GM04504 (cell line): ENCODE measurements around the gene KAT2B.
A peak's percentile ranks its signal among the peaks of the same experiment; 100 is the strongest.
"Not testable (repeated sequence)": the region's sequence is repeated elsewhere in the genome, so short reads cannot be mapped to it uniquely, and the experiment has no call there.

Experiments used
- DNase-seq: peaks from one replicate; pipeline ENCODE4 v3.0.0-alpha.2; 2012; ENCODE audit warnings: low read depth

Gene KAT2B

DNA sequence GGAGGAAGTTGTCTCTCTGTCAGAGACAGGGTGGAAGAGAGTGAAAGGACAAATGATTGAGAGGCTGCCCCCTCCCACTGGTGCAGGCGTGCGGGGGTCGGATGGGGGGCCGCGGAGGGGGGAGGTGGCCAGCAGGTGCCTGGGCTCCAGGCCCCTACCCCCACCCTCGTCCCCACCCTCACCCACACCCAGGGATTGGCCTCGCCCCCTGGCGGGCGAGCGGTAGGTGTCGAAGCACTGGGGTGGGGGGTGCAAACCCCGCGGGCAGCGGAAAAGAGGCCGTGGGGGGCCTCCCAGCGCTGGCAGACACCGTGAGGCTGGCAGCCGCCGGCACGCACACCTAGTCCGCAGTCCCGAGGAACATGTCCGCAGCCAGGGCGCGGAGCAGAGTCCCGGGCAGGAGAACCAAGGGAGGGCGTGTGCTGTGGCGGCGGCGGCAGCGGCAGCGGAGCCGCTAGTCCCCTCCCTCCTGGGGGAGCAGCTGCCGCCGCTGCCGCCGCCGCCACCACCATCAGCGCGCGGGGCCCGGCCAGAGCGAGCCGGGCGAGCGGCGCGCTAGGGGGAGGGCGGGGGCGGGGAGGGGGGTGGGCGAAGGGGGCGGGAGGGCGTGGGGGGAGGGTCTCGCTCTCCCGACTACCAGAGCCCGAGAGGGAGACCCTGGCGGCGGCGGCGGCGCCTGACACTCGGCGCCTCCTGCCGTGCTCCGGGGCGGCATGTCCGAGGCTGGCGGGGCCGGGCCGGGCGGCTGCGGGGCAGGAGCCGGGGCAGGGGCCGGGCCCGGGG is at the start of gene KAT2B:
Gene KAT2B, plus strand, starts transcription at position 682 of the 783 bp plus-strand sequence. Its CDS starts 32 bp downstream, at position 714.
- no peak for DNase-seq

- no peak for DNase-seq
Measured at GRCh38 chr3:19994796-19995195, 45.5 kb upstream of the KAT2B start.

DNA sequence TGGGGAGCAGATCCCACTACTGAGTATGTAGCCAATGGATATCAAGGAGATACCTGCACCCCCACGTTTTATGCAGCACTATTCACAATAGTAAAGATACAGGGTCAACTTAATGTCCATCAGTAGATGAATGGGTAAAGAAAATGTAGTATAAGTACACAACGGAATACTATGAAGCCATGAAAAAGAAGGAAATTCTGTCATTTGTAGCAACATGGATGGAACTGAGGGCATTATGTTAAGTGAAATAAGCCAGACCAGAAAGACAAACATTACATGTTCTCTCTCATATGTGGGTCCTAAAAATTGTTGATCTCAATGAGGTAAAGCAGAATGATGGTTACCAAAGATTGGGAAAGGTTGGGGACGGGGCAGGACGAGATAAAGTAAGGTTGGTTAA is 42.7 kb upstream of the KAT2B start:
- DNase-seq = no peak

DNA sequence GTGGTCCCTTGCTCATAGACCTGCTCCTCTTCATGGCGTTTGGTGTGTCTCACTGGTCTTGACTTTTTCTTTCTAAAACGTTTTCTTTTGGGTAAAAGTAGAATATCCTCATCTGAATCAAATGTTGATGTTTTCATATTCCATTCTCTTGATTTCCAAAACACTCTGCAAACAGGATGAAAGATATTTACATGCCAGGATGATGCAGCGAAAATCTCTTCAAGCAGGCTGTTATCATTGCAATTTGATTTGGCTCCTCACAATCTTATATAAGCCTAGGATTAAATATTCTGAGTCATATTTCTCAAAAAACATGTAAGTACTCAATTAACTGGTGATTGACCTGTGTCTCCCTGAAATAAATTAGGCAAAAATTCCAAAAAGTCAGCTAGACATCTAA is 38.3 kb upstream of the KAT2B start:
- no peak for DNase-seq

DNA sequence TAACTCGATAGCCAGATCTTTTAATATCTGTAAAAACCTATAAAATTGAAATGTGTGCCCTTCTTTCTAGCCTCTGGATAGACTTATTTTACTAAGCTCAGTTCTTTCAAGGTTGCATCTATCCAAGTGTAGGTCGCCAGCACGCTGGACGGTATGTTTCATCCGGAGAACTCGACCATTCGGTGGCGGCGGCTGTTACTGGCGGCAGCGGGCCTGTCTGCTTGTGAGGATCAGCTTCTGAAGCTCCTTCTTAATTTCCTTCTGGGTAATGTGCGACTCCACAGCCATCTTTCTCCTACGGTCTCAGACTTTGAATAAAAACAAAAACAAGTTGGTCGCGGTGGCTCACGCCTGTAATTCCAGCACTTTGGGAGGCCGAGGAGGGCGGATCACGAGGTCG is 32.3 kb upstream of the KAT2B start:
- no peak for DNase-seq

DNA sequence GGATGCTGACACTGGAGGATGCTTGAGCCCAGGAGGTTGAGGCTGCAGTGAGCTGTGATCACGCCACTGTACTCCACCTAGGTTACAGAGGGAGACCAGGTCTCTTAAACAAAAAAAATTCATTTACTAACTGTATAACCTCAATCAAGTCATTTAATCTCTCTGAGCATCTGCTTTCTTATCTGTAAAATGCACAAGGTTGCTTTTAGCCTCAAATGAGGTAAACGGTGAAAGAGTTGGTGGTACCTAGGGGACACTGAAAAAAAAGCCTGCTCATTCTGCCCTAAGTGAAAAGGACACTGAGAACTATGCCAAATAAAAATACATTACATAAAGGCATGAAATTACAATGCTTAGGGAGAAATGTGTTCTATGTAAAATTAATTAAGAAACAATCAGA is 31.6 kb upstream of the KAT2B start:
- no peak for DNase-seq

DNA sequence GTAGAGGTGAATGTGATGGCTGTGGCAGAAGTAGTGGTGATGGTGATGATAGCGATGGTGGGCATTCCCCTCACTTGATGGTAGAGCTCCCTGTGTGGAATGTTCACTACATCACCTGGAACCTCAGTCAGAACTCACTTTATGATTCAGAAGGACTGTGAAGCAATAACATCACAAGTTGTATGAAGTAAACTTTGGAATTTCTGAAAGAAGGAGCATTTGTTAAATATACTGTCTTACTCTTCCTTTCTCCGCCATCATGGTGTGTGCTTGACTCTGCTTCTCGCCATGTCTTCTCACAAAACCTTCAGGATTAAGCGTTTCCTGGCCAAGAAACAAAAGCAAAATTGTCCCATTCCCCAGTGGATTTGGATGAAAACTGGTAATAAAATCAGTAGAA is 28.1 kb upstream of the KAT2B start, which contains the start of gene PP2D1:
Gene PP2D1, minus strand, starts transcription at position 101 of the 400 bp plus-strand sequence. CDS start 192 bp downstream, outside the sequence.
- no peak for DNase-seq

DNA sequence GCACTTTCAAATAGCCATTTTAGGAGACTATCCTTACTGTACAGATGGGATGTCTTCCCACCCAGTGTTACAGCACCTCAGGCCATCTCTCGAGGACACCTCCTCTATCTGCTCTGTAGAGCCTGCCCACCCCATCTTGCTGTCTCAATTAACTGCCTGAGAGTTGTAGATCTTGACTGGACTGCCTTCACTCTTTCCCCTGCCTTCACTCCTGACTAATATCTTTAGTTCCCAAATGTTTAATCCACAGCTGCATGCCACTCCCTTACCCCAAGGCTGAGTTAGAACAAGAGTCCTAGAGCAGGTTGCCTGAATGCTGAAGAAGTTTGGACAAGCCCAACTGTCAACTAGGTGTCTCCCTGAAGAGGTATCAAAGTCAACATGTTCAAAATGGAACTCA is 26.9 kb upstream of the KAT2B start:
- DNase-seq = no peak

GRCh38 chr3:20015525-20015924 is 24.7 kb upstream of the KAT2B start:
- DNase-seq = no peak

DNA sequence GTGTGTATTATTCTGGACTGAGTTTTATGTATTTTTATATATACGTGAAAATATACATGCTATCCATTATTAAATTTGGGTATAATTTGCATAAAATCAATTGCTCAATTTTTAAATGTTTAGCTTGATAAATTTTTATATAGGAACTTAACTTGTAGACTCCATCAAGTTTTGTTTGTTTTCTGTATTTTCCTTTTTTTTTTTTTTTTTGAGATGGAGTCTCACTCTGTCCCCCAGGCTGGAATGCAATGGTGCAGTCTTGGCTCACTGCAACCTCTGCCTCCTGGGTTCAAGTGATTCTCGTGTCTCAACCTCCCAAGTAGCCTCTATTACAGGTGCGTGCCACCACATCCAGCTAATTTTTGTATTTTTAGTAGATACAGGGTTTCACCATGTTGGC is 24.2 kb upstream of the KAT2B start:
- DNase-seq = not testable (repeated sequence)

DNA sequence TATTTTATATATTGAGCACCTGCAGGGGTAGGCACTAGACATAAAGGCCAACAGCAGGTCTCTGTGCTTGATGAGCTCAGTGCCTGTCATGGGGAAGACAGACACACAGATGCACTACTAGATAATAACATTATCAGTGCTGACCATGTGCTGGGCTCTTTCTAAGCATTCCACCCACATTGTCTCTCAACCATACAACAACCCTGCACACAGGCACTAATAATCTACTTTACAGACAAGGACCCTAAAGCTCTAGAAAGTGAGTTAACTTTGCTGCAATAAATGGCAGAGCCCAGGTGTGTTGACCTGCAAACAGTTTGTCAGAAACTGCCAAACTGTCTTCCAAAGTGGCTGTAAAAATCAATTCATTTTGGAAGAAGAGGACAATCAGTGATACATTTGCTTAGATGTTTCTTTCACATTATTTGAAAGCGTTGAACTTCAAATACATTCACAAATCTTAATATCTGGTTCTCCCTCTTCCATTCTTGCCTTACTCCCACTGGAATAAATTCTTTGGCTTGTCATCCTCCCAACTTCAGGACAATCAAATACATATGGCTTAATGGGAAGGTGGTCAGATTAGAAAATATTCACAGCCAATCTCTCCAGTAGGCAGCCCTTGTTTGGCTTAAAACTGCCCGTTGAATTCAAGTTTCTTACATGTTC is 17.2 kb upstream of the KAT2B start:
- DNase-seq = no peak

DNA sequence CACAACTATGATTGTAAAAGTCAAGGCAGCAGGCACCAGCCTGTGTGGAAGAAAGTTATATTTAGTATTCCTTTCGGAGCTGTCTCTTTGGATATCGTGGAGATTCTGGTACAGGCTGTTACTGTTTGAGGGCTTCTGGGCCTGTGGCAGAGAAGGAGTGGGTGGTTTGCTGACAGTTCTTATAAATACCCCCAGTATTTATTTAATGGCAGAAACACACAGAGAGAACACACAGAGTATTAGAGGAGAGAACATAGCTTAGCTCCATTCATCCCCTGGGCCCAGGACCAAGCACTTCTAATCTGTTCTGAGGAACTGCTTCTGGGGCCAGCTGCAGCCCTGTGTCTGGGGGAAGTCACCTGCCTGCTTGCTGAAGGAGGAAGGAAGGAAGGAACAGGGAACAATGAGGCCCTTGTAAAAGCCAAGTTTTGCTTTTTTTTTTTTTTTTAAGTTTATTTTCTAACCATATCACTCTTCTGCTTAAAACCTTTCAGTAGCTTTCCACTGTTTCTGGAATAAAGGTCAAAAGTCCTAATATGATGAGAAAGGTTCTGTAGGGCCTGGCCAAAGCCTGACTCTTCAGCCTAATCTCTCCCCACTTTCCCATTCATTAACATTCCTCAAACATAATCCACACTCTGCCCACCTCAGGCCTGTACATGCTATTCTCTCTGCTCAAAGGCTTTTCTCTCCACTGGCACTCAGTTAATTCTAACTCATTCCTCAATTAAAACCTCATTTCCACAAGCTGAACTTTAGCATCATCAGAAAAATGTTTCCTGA is 16.4 kb upstream of the KAT2B start:
- no peak for DNase-seq

- DNase-seq = no peak
Measured at GRCh38 chr3:20027136-20027535, 13.1 kb upstream of the KAT2B start.

DNA sequence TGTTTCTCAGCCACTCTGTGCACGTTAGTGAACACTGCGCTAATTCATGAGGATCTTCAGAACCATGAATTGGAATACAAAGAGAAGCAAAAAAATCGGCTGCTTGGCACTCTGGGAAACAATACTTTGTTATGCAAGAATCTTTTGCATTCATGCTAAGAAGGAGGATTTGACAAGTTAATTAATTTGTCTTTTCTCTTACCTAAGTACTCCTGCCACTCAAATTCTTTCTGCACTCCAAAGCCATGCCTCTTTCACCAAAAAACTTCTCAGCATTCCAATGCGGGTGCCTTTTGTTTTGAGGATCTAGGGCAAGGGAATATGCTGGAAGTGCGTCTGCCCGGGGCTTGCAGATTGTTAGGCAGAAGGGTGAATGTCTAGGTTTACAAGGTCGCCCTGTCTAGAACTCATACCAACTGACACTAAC is 11.3 kb upstream of the KAT2B start:
- no peak for DNase-seq

GRCh38 chr3:20031939-20032338 is 8.3 kb upstream of the KAT2B start:
- DNase-seq = not testable (repeated sequence)

DNA sequence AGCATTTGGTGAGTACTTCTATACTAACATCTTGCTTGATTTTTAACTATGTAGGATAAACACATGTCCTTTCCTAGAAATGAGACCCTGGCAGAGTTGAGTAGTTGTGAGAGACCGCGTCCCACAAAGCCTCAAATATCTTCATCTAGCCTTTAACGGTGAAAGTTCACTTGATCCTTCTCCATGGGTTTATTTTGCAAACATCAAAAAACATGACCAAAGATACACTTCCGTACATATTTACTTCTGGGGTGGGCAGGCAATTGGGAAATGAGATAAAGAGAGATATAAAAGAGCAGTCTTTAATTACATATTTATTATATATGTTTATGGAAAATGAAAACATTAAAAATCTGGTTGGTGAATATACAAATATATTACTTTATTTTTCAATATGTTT is 5.2 kb upstream of the KAT2B start:
- no peak for DNase-seq

- no peak for DNase-seq
Measured at GRCh38 chr3:20037255-20037996, 2.8 kb upstream of the KAT2B start.

DNA sequence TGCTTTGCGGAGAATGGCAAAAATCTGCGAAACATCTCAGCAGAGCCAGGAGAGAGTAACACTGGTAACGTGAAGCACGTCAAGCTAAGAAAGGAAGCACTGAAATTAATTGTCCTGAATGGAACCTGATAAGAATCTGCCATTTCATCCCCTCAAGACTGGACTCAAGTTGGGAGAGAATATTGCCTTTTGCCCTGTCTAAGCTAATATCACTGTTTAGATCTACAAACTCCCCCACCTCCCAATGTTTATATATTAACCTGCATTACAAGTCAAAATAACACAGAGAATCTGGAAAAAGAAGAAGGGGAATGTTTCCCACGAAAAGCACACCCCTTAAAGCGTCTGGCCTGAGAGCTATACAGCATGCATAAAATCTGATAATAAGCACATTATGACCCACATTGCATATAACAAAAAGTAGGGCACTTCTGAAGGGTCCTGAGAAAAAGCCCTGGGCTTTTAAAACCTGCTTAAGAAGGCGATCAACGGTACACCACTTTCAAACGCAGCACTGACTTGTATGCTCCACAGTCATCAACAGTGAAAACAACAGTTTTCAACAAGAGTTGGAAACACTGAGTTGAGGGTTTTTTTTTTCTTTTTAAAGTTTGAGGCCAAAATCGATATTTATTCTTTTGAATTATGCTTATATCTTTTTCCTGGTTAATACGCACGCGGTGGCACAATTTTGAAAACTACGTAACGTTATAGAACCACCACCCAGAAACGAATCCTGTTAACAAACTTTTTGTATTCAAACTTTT is 1.4 kb upstream of the KAT2B start:
- no peak for DNase-seq

DNA sequence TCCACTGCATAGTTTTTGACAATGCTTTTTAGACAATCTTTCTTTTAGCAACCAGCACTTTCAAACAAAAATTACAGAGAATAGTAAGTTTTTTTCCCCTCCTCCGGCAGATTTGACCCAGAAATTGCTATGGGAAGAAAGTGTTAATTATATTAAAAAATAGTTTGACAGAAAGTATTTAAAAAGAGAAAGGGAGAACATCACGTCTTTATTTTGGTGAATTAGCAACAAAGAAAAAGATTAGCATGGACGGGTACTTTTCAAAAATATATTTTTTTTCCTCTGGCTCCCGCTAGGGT is 831 bp upstream of the KAT2B start:
- no peak for DNase-seq

- no peak for DNase-seq
Measured at GRCh38 chr3:20040548-20041196, 426 bp downstream of the KAT2B start.

GRCh38 chr3:20041197-20041780 is 1.0 kb downstream of the KAT2B start:
- DNase-seq = peak; percentile 45
